Astrocyte (in vitro differentiated cells and primary cell): ENCODE results near the gene RBM20. TPM values are rescaled to one million over a fixed set of nuclear protein-coding genes. Genes with fewer than 3 reads are reported as not detected.
A peak's percentile ranks its signal among the peaks of the same experiment; 100 is the strongest.

ENCODE experiments used
- DNase-seq: peaks from one replicate; pipeline ENCODE4 v3.0.0-alpha.2; 2010; ENCODE audit warnings: low read depth
- FAIRE-seq: peaks from 2 replicates; lab custom pipeline; 2011; peaks lifted over from hg19 to GRCh38; lab: Jason Lieb, UNC
- H2AFZ ChIP-seq: 2 replicates; pipeline ENCODE4 v1.6.0; 2012; ENCODE audit warnings: low read depth, low read length, inconsistent platforms
- H3K27ac ChIP-seq: 2 replicates; pipeline ENCODE4 v1.5.1; 2011; ENCODE audit warnings: low read depth, low read length, inconsistent platforms
- H3K27me3 ChIP-seq: 2 replicates; pipeline ENCODE4 v1.6.0; 2011; ENCODE audit warnings: low read length, inconsistent platforms; ENCODE audit not compliant: insufficient read depth
- H3K36me3 ChIP-seq: 2 replicates; pipeline ENCODE4 v1.5.1; 2011; ENCODE audit warnings: low read length, inconsistent platforms; ENCODE audit not compliant: insufficient read depth
- H3K4me1 ChIP-seq: 2 replicates; pipeline ENCODE4 v1.5.1; 2011; ENCODE audit warnings: low read length, inconsistent platforms; ENCODE audit not compliant: insufficient read depth
- H3K4me2 ChIP-seq: 2 replicates; pipeline ENCODE4 v1.6.0; 2012; ENCODE audit warnings: low read length, inconsistent platforms
- H3K4me3 ChIP-seq: 2 replicates; pipeline ENCODE4 v1.5.1; 2011; ENCODE audit warnings: low read depth, mild to moderate bottlenecking, low read length, inconsistent platforms; ENCODE audit not compliant: insufficient read depth
- H3K79me2 ChIP-seq: 2 replicates; pipeline ENCODE4 v1.6.0; 2012; ENCODE audit warnings: mild to moderate bottlenecking, low read length, inconsistent platforms; ENCODE audit not compliant: insufficient read depth
- H3K9ac ChIP-seq: 2 replicates; pipeline ENCODE4 v1.6.0; 2012; ENCODE audit warnings: mild to moderate bottlenecking, low read length, inconsistent platforms
- H3K9me3 ChIP-seq: 2 replicates; pipeline ENCODE4 v1.5.1; 2012; ENCODE audit warnings: low read depth, mild to moderate bottlenecking, low read length, inconsistent platforms; ENCODE audit not compliant: insufficient read depth
- H4K20me1 ChIP-seq: 2 replicates; pipeline ENCODE4 v1.6.0; 2012; ENCODE audit warnings: low read length, inconsistent platforms; ENCODE audit not compliant: insufficient read depth
- H3K27ac Mint-ChIP-seq: one replicate; pipeline ENCODE4 v1.8.0; 2021; ENCODE audit warnings: mild to moderate bottlenecking, mixed read lengths; ENCODE audit not compliant: unreplicated experiment
- H3K27me3 Mint-ChIP-seq: one replicate; pipeline ENCODE4 v1.8.0; 2021; ENCODE audit warnings: low read depth, mixed read lengths; ENCODE audit not compliant: unreplicated experiment
- H3K36me3 Mint-ChIP-seq: one replicate; pipeline ENCODE4 v1.8.0; 2021; ENCODE audit warnings: low read depth, mixed read lengths; ENCODE audit not compliant: unreplicated experiment
- H3K4me1 Mint-ChIP-seq: one replicate; pipeline ENCODE4 v1.8.0; 2021; ENCODE audit warnings: low read depth, mixed read lengths; ENCODE audit not compliant: unreplicated experiment
- H3K4me3 Mint-ChIP-seq: one replicate; pipeline ENCODE4 v1.8.0; 2021; ENCODE audit warnings: mild to moderate bottlenecking, moderate library complexity, mixed read lengths; ENCODE audit not compliant: unreplicated experiment
- H3K9me3 Mint-ChIP-seq: one replicate; pipeline ENCODE4 v1.8.0; 2021; ENCODE audit warnings: mild to moderate bottlenecking, mixed read lengths; ENCODE audit not compliant: unreplicated experiment
- EZH2 ChIP-seq: IDR thresholded peaks from 2 replicates; pipeline ENCODE4 v1.6.1; 2012; ENCODE audit warnings: mild to moderate bottlenecking, low read length, inconsistent platforms; ENCODE audit not compliant: insufficient read depth
- total RNA-seq: library from RNA; stranded (reverse); gene quantifications from 2 replicates; pipeline ENCODE4 v1.2.1, GENCODE V29; 2021
- TF ChIP-seq, protein P1 (sequence below): IDR thresholded peaks from 2 replicates; pipeline ENCODE4 v1.5.1; 2011; ENCODE audit warnings: low read depth, mild to moderate bottlenecking, inconsistent platforms, low read length, moderate library complexity; ENCODE audit not compliant: insufficient read depth

The RBM20 gene
- total RNA-seq, 1 donor from 2014 or later = 1.5 TPM

GRCh38 chr10:110747609-110748464 lies 103.7 kb downstream of the RBM20 start:
- Histone ChIP-seq H3K4me3 (no peak overlapping the region), H3K27ac (no peak overlapping the region), H2AFZ (no peak overlapping the region), H3K79me2 (no peaks in the 10 kb centered on the region), H3K4me1 (no peaks in the 10 kb centered on the region), H3K4me2 (peak overlapping the region; percentile 24), H3K27me3 (no peaks in the 10 kb centered on the region), H3K9me3 (no peaks in the 10 kb centered on the region), H4K20me1 (no peaks in the 10 kb centered on the region), H3K9ac (no peak overlapping the region), H3K36me3 (no peaks in the 10 kb centered on the region)
- Mint-ChIP-seq H3K36me3 (peaks cover 2% of the 10 kb centered on the region), H3K9me3 (peaks cover 3% of the 10 kb centered on the region), H3K4me3 (no peak overlapping the region), H3K27me3 (no peaks in the 10 kb centered on the region), H3K27ac (peak overlapping the region; percentile 80), H3K4me1 (peaks cover 27% of the 10 kb centered on the region)
- FAIRE-seq (no peak), DNase-seq (peak; percentile 57)
- TF ChIP-seq EZH2 = no peak
- TF ChIP-seq, protein P1, sequence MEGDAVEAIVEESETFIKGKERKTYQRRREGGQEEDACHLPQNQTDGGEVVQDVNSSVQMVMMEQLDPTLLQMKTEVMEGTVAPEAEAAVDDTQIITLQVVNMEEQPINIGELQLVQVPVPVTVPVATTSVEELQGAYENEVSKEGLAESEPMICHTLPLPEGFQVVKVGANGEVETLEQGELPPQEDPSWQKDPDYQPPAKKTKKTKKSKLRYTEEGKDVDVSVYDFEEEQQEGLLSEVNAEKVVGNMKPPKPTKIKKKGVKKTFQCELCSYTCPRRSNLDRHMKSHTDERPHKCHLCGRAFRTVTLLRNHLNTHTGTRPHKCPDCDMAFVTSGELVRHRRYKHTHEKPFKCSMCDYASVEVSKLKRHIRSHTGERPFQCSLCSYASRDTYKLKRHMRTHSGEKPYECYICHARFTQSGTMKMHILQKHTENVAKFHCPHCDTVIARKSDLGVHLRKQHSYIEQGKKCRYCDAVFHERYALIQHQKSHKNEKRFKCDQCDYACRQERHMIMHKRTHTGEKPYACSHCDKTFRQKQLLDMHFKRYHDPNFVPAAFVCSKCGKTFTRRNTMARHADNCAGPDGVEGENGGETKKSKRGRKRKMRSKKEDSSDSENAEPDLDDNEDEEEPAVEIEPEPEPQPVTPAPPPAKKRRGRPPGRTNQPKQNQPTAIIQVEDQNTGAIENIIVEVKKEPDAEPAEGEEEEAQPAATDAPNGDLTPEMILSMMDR = no peak

- Histone ChIP-seq H3K9me3 (no peaks in the 10 kb centered on the region), H3K27me3 (no peaks in the 10 kb centered on the region), H3K79me2 (no peaks in the 10 kb centered on the region), H3K4me2 (no peak overlapping the region), H3K36me3 (no peaks in the 10 kb centered on the region), H4K20me1 (no peaks in the 10 kb centered on the region), H2AFZ (no peak overlapping the region), H3K9ac (no peak overlapping the region), H3K4me3 (no peak overlapping the region), H3K27ac (no peak overlapping the region), H3K4me1 (no peaks in the 10 kb centered on the region)
- Mint-ChIP-seq H3K4me3 (no peak overlapping the region), H3K4me1 (peaks cover 29% of the 10 kb centered on the region), H3K27ac (no peak overlapping the region), H3K27me3 (no peaks in the 10 kb centered on the region), H3K36me3 (peaks cover 2% of the 10 kb centered on the region), H3K9me3 (peaks cover 3% of the 10 kb centered on the region)
- DNase-seq (no peak), FAIRE-seq (no peak)
- TF ChIP-seq, protein P1 = no peak
- TF ChIP-seq EZH2 = no peak
Observed at GRCh38 chr10:110748970-110749369, 104.8 kb downstream of the RBM20 start.

- Mint-ChIP-seq H3K4me1 (peaks cover 26% of the 10 kb centered on the region), H3K36me3 (peaks cover 2% of the 10 kb centered on the region), H3K27me3 (no peaks in the 10 kb centered on the region), H3K27ac (peak overlapping the region; percentile 37), H3K4me3 (no peak overlapping the region), H3K9me3 (peaks cover 3% of the 10 kb centered on the region)
- Histone ChIP-seq H3K79me2 (no peaks in the 10 kb centered on the region), H3K4me3 (no peak overlapping the region), H3K27me3 (no peaks in the 10 kb centered on the region), H3K9ac (no peak overlapping the region), H3K4me1 (no peaks in the 10 kb centered on the region), H3K27ac (no peak overlapping the region), H2AFZ (no peak overlapping the region), H3K36me3 (no peaks in the 10 kb centered on the region), H3K9me3 (no peaks in the 10 kb centered on the region), H4K20me1 (no peaks in the 10 kb centered on the region), H3K4me2 (no peak overlapping the region)
- FAIRE-seq = no peak
- TF ChIP-seq, protein P1 = no peak
- no peak for TF ChIP-seq EZH2
- DNase-seq = no peak
Observed at GRCh38 chr10:110750931-110751330, 106.8 kb downstream of the RBM20 start.
